GM12878 (cell line): ENCODE results near the gene TDRD12. TPM values are rescaled to one million over a fixed set of nuclear protein-coding genes. Genes with fewer than 3 reads are reported as not detected.

Experiments
- ATAC-seq: fragments of 200-7000 bp; cut with Tn5 transposase; 3 replicates; pipeline ENCODE4 v1.9.1; 2020; ENCODE audit warnings: mild to moderate bottlenecking, moderate library complexity
- BruUV-seq: library from RNA; stranded (reverse); fragments of 400-500 nt; replicated peaks from 2 replicates; lab custom pipeline; 2021; lab: Mats Ljungman, UMichigan
- CTCF ChIA-PET: fragments of 300-600 bp; sonication (Branson Sonifier 250); formaldehyde crosslinking; extraction: SDS; loops from one replicate; lab custom pipeline; 2021; ENCODE audit warnings: inconsistent platforms; lab: Yijun Ruan, JAX
- POLR2A ChIA-PET: fragments of 350-600 bp; formaldehyde crosslinking; extraction: SDS; loops from one replicate; lab custom pipeline; 2021; ENCODE audit warnings: inconsistent platforms; lab: Charles Lee
- RAD21 ChIA-PET: fragments of 300-600 bp; sonication (Branson Sonifier 250); formaldehyde crosslinking; loops from one replicate; lab custom pipeline; 2023; ENCODE audit warnings: antibody characterized with exemption; ENCODE audit not compliant: unreplicated experiment; lab: Charles Lee
- SMC1A ChIA-PET: fragments of 300-600 bp; sonication (Branson Sonifier 250); formaldehyde crosslinking; loops from one replicate; lab custom pipeline; 2023; ENCODE audit not compliant: unreplicated experiment, uncharacterized antibody; lab: Charles Lee
- DNase-seq: peaks from one replicate; pipeline ENCODE4 v3.0.0-alpha.2; 2011; ENCODE audit warnings: low read depth, low spot score
- FAIRE-seq: peaks from 3 replicates; lab custom pipeline; 2011; peaks lifted over from hg19 to GRCh38; lab: Jason Lieb, UNC
- H2AFZ ChIP-seq: 2 replicates; pipeline ENCODE4 v1.6.0; 2011; ENCODE audit warnings: low read depth, low read length, control low read depth; ENCODE audit not compliant: control insufficient read depth
- H3K27ac ChIP-seq: 2 replicates; pipeline ENCODE4 v1.5.1; 2011; ENCODE audit warnings: control low read depth; ENCODE audit not compliant: control insufficient read depth, insufficient read depth
- H3K27me3 ChIP-seq, 2 experiments: replicated peaks in 1 of 2; 2 replicates each; pipeline versions ENCODE4 v1.6.0 to v1.6.1; 2011; ENCODE audit warnings: low read length in 1 of 2; ENCODE audit not compliant: control insufficient read depth in 2 of 2, insufficient read depth in 2 of 2
- H3K36me3 ChIP-seq, 2 experiments: 2 replicates each; pipeline ENCODE4 v1.5.1; 2011; ENCODE audit warnings: low read length in 1 of 2; ENCODE audit not compliant: control insufficient read depth in 2 of 2, insufficient read depth in 2 of 2
- H3K4me1 ChIP-seq: 2 replicates; pipeline ENCODE4 v1.6.1; 2011; ENCODE audit warnings: mild to moderate bottlenecking, low read length, moderate library complexity, mixed read lengths; ENCODE audit not compliant: control insufficient read depth, insufficient read depth
- H3K4me2 ChIP-seq: 2 replicates; pipeline ENCODE4 v1.6.0; 2011; ENCODE audit warnings: control low read depth; ENCODE audit not compliant: control insufficient read depth, insufficient read depth
- H3K4me3 ChIP-seq: fragments of 200-600 bp; sonication (generic); 2 replicates; pipeline ENCODE4 v1.5.1; 2016
- H3K79me2 ChIP-seq: 2 replicates; pipeline ENCODE4 v1.6.0; 2011; ENCODE audit warnings: low read length; ENCODE audit not compliant: control insufficient read depth, insufficient read depth
- H3K9ac ChIP-seq: 2 replicates; pipeline ENCODE4 v1.8.0; 2011; ENCODE audit warnings: low read length, control low read depth, mixed read lengths; ENCODE audit not compliant: control insufficient read depth, insufficient read depth
- H3K9me3 ChIP-seq: replicated peaks from 3 replicates; pipeline ENCODE4 v1.5.1; 2011; ENCODE audit warnings: mild to moderate bottlenecking, low read length; ENCODE audit not compliant: control insufficient read depth, insufficient read depth
- H4K20me1 ChIP-seq: 2 replicates; pipeline ENCODE4 v1.6.0; 2011; ENCODE audit not compliant: control insufficient read depth, insufficient read depth
- ASH2L ChIP-seq: fragments of 300-600, 200-600 bp; sonication (generic); IDR thresholded peaks from 2 replicates; pipeline ENCODE4 v1.6.1; 2017; ENCODE audit warnings: low read depth, mild to moderate bottlenecking, borderline replicate concordance
- BRCA1 ChIP-seq: IDR thresholded peaks from 2 replicates; pipeline ENCODE4 v1.6.1; 2011; ENCODE audit warnings: low read depth, low read length, improper control_type of control experiment
- CBX3 ChIP-seq: fragments of 200-600 bp; sonication (generic); IDR thresholded peaks from 2 replicates; pipeline ENCODE4 v1.6.1; 2016; ENCODE audit warnings: low read depth, borderline replicate concordance
- JUND ChIP-seq: IDR thresholded peaks from 2 replicates; pipeline ENCODE4 v1.6.1; 2012; ENCODE audit warnings: low read depth, mild to moderate bottlenecking, low read length, improper control_type of control experiment, moderate library complexity
- MEF2B ChIP-seq: fragments of 450-650 bp; IDR thresholded peaks from 2 replicates; pipeline ENCODE4 v1.6.1; 2018; ENCODE audit warnings: mild to moderate bottlenecking, moderate library complexity; ENCODE audit not compliant: partially characterized antibody, poor library complexity, severe bottlenecking
- SIN3A ChIP-seq: IDR thresholded peaks from 2 replicates; pipeline ENCODE4 v1.6.1; 2012; ENCODE audit warnings: low read depth, low read length, improper control_type of control experiment
- SRF ChIP-seq, 2 experiments: IDR thresholded peaks; 2 replicates each; pipeline ENCODE4 v1.6.1; 2011; ENCODE audit warnings: low read depth in 2 of 2, low read length in 2 of 2, mild to moderate bottlenecking in 1 of 2, moderate library complexity in 1 of 2
- TCF3 ChIP-seq: IDR thresholded peaks from 2 replicates; pipeline ENCODE4 v1.6.1; 2012; ENCODE audit warnings: low read depth, mild to moderate bottlenecking, low read length, borderline replicate concordance; ENCODE audit not compliant: insufficient read depth
- ZNF384 ChIP-seq: IDR thresholded peaks from 2 replicates; pipeline ENCODE4 v1.6.1; 2012; ENCODE audit warnings: low read depth, mild to moderate bottlenecking, low read length, improper control_type of control experiment, borderline replicate concordance
- WGBS: methylation state at CpG from one replicate; pipeline ENCODE4 v1.1.6; 2016; ENCODE audit warnings: low lambda C conversion rate; ENCODE audit not compliant: insufficient replicate concordance, insufficient coverage; ENCODE audit errors: missing lambda C conversion rate; 5-methylcytosine and 5-hydroxymethylcytosine counted together
- in situ Hi-C: fragments of 300-500 bp; cut with MboI; formaldehyde crosslinking; loops from 9 replicates; pipeline ENCODE4 v1.14.3; 2018; ENCODE audit warnings: mixed read lengths
- intact Hi-C: fragments of 100-400 bp; cut with micrococcal nuclease; formaldehyde crosslinking; loops from one replicate; pipeline ENCODE4 v1.14.2; 2022; ENCODE audit not compliant: unreplicated experiment
- polyA plus RNA-seq, 11 experiments: library from polyadenylated mRNA; depleted of rRNA in 4 of 11; unstranded in 6 of 11; stranded (reverse) in 5 of 11; fragments of >200 nt; fragmentation: Nextera tagmentation in 4 of 11; fragmentation: Illumina TruSeq in 1 of 11; extraction: Ambion mirVana in 4 of 11; extraction: Trizol in 1 of 11; gene quantifications; 1 replicate in 1 of 11; 2 replicates in 10 of 11; pipeline versions ENCODE4 v1.2.1 to v1.2.3, GENCODE V29; 2011 to 2016; ENCODE audit warnings: inconsistent platforms in 2 of 11, missing spikeins in 2 of 11, low read depth in 1 of 11
- total RNA-seq, 4 experiments: library from RNA; depleted of rRNA in 3 of 4; stranded (reverse); fragments of >200 nt in 3 of 4; fragmentation: Illumina TruSeq in 1 of 4; extraction: Trizol in 1 of 4; gene quantifications; 2 replicates each; pipeline versions ENCODE4 v1.2.1 to v1.2.3, GENCODE V29; 2013 to 2021
- TF ChIP-seq, protein P1 (sequence below): fragments of 450-650 bp; IDR thresholded peaks from 2 replicates; pipeline ENCODE4 v1.6.1; 2018; ENCODE audit warnings: mild to moderate bottlenecking, low read depth, moderate library complexity; ENCODE audit not compliant: partially characterized antibody
- TF ChIP-seq, protein P2 (sequence below): IDR thresholded peaks from 2 replicates; pipeline ENCODE4 v1.6.1; 2011; ENCODE audit warnings: borderline replicate concordance, low read depth, mild to moderate bottlenecking, moderate library complexity, mixed read lengths, low read length; ENCODE audit not compliant: insufficient read depth; ENCODE audit errors: extremely low read length
- TF ChIP-seq, protein P3 (sequence below): IDR thresholded peaks from 2 replicates; pipeline ENCODE4 v1.6.1; 2012; ENCODE audit warnings: improper control_type of control experiment, low read depth, low read length; ENCODE audit not compliant: insufficient replicate concordance

TDRD12 gene
- total and polyA plus RNA-seq, 10 of the 15 experiments (the other 5 are each of a cell fraction or from before 2014, with no cell fraction given) = 0.08 to 0.15 TPM; not detected in 8

DNA sequence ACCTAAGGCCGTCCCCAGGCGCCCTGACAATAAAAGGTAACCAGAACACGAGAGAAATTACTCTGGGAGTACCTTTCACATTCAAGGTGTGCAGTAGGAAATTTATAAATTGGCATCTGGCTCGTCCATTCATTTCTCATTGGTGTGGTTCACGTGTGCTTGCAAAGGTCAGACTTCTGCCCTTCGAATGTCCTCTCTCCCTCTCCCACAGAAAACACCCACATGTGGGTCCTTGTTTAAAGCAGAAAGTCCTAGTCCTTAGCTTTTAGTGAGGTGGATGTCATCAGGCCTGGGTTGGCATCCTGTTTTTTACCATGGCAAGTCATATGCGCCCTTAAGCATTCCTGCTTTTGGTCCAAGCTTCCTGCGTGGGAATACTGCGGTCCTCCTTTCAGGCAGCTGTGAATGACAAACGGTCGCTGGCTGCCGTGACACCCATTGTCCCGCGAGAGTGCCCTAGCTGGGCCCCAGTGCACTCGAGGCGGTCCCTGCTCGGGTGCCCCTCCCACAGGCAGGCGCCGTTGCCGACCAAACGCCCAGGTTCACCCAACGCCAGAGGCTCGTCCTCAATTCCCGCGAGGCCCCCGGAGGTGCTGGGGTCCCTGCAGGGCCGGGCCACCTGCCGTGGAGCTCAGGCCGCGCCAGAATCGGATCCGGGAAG is 28.1 kb upstream of the TDRD12 start, which contains the start of gene NUDT19:
Gene NUDT19 (plus strand): TSS at position 531 of the 661 bp plus-strand sequence. CDS start 140 bp downstream, outside the sequence.
- Histone ChIP-seq H2AFZ (peak within 1 kb of the TSS; percentile 92), H3K9ac (peak within 1 kb of the TSS; percentile 78), H3K4me1 (peaks cover 6% of the 10 kb centered on the region; the same call in 1 of the 2 replicates), H3K27me3 (no peaks in the 10 kb centered on the region), H3K9me3 (peaks cover 2% of the 10 kb centered on the region; the same call in 1 of the 3 replicates), H3K36me3 (no peaks in the 10 kb centered on the region; a peak in 1 of 4 replicates), H3K27ac (peak within 1 kb of the TSS; percentile 69), H3K79me2 (peaks cover 44% of the 10 kb centered on the region), H4K20me1 (no peaks in the 10 kb centered on the region), H3K4me2 (peak within 1 kb of the TSS; percentile 97), H3K4me3 (peak within 1 kb of the TSS; percentile 79)
- POLR2A ChIA-PET = interaction anchor here (0.7 to 0.9 kb wide), 2 partner anchors 16 to 407 kb away, joined by 3 to 4 read pairs; partner anchors contain the start of gene RGS9BP
- BruUV-seq = no TSS peak
- peak; percentile 62 for DNase-seq
- RAD21 ChIA-PET = interaction anchor here (0.8 kb wide), 1 partner anchor 17 kb away, joined by 3 read pairs; the partner anchor contains the start of gene ANKRD27
- intact Hi-C loops (loop anchor here (5.0 kb wide), 2 partner anchors 281 to 289 kb away; partner anchors contain the start of genes CEP89 and FAAP24), in situ Hi-C loops (no loop called here)
- ATAC-seq = peak; percentile 92
- SMC1A ChIA-PET = interaction anchor here (0.6 to 1.6 kb wide), 5 partner anchors 9 to 94 kb away, joined by 3 to 4 read pairs (median 4); partner anchors contain the start of genes ANKRD27 and RGS9BP
- CTCF ChIA-PET = interaction anchor here (1.1 to 1.7 kb wide), 2 partner anchors 9 to 285 kb away, joined by 3 to 5 read pairs; no protein-coding TSS in a partner anchor
- 9% methylated on average over 32 of the region's 32 CpGs for WGBS
- peak; percentile 75 for FAIRE-seq
- TF ChIP-seq SRF (IDR thresholded peaks at IDR 0.05; ENCODE audit: low read depth in 2 of 2, low read length in 2 of 2) (no peak), ZNF384 (no peak), ASH2L (no peak), MEF2B (peak; percentile 73), TCF3 (peak; percentile 17; the same call in 1 of the 2 replicates), JUND (no peak), BRCA1 (peak; percentile 67; the same call in 1 of the 2 replicates), SIN3A (peak; percentile 38; the same call in 1 of the 2 replicates), CBX3 (no peak)
- TF ChIP-seq, protein P1, sequence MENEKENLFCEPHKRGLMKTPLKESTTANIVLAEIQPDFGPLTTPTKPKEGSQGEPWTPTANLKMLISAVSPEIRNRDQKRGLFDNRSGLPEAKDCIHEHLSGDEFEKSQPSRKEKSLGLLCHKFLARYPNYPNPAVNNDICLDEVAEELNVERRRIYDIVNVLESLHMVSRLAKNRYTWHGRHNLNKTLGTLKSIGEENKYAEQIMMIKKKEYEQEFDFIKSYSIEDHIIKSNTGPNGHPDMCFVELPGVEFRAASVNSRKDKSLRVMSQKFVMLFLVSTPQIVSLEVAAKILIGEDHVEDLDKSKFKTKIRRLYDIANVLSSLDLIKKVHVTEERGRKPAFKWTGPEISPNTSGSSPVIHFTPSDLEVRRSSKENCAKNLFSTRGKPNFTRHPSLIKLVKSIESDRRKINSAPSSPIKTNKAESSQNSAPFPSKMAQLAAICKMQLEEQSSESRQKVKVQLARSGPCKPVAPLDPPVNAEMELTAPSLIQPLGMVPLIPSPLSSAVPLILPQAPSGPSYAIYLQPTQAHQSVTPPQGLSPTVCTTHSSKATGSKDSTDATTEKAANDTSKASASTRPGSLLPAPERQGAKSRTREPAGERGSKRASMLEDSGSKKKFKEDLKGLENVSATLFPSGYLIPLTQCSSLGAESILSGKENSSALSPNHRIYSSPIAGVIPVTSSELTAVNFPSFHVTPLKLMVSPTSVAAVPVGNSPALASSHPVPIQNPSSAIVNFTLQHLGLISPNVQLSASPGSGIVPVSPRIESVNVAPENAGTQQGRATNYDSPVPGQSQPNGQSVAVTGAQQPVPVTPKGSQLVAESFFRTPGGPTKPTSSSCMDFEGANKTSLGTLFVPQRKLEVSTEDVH = no peak
- TF ChIP-seq, protein P2, sequence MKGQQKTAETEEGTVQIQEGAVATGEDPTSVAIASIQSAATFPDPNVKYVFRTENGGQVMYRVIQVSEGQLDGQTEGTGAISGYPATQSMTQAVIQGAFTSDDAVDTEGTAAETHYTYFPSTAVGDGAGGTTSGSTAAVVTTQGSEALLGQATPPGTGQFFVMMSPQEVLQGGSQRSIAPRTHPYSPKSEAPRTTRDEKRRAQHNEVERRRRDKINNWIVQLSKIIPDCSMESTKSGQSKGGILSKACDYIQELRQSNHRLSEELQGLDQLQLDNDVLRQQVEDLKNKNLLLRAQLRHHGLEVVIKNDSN = no peak
- TF ChIP-seq, protein P3, sequence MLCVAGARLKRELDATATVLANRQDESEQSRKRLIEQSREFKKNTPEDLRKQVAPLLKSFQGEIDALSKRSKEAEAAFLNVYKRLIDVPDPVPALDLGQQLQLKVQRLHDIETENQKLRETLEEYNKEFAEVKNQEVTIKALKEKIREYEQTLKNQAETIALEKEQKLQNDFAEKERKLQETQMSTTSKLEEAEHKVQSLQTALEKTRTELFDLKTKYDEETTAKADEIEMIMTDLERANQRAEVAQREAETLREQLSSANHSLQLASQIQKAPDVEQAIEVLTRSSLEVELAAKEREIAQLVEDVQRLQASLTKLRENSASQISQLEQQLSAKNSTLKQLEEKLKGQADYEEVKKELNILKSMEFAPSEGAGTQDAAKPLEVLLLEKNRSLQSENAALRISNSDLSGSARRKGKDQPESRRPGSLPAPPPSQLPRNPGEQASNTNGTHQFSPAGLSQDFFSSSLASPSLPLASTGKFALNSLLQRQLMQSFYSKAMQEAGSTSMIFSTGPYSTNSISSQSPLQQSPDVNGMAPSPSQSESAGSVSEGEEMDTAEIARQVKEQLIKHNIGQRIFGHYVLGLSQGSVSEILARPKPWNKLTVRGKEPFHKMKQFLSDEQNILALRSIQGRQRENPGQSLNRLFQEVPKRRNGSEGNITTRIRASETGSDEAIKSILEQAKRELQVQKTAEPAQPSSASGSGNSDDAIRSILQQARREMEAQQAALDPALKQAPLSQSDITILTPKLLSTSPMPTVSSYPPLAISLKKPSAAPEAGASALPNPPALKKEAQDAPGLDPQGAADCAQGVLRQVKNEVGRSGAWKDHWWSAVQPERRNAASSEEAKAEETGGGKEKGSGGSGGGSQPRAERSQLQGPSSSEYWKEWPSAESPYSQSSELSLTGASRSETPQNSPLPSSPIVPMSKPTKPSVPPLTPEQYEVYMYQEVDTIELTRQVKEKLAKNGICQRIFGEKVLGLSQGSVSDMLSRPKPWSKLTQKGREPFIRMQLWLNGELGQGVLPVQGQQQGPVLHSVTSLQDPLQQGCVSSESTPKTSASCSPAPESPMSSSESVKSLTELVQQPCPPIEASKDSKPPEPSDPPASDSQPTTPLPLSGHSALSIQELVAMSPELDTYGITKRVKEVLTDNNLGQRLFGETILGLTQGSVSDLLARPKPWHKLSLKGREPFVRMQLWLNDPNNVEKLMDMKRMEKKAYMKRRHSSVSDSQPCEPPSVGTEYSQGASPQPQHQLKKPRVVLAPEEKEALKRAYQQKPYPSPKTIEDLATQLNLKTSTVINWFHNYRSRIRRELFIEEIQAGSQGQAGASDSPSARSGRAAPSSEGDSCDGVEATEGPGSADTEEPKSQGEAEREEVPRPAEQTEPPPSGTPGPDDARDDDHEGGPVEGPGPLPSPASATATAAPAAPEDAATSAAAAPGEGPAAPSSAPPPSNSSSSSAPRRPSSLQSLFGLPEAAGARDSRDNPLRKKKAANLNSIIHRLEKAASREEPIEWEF = no peak
